ENCODE results near the gene MBOAT2.

DNA sequence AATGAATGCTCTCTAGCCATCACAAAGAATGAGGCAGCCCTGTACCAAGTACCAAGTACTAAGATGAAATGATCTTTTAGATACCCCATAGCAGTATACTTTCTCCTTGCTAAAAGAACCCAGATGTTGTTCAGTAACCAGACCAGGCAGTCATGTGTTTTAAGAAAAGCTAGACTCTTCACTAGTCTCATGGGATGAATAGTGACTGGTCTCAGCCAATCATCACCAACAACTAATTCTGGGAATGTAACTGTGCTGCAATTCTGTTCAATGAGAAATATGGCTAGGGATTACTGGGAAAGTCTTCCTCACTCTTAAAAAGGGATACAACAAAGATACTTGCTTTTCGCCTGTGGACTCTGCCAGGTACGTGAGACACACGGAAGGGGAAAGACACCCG, 29.5 kb downstream of the MBOAT2 start:
- TF ChIP-seq, protein P1, sequence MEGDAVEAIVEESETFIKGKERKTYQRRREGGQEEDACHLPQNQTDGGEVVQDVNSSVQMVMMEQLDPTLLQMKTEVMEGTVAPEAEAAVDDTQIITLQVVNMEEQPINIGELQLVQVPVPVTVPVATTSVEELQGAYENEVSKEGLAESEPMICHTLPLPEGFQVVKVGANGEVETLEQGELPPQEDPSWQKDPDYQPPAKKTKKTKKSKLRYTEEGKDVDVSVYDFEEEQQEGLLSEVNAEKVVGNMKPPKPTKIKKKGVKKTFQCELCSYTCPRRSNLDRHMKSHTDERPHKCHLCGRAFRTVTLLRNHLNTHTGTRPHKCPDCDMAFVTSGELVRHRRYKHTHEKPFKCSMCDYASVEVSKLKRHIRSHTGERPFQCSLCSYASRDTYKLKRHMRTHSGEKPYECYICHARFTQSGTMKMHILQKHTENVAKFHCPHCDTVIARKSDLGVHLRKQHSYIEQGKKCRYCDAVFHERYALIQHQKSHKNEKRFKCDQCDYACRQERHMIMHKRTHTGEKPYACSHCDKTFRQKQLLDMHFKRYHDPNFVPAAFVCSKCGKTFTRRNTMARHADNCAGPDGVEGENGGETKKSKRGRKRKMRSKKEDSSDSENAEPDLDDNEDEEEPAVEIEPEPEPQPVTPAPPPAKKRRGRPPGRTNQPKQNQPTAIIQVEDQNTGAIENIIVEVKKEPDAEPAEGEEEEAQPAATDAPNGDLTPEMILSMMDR (conservative IDR thresholded peaks at IDR 0.05; ENCODE audit: low read depth in 2 of 2): no peak
- TF ChIP-seq POLR2AphosphoS5 (IDR thresholded peaks at IDR 0.05; ENCODE audit: low read depth) (no peak), STAT1 (IDR thresholded peaks at IDR 0.05; ENCODE audit: unreplicated experiment) (no peak), EZH2phosphoT487 (IDR thresholded peaks at IDR 0.05; ENCODE audit: unreplicated experiment) (no peak), EZH2 (IDR thresholded peaks at IDR 0.05; ENCODE audit: low read depth, unreplicated experiment) (no peak), JUNB (IDR thresholded peaks at IDR 0.05; ENCODE audit: unreplicated experiment) (no peak), CREB1 (CRISPR knock-in tag; IDR thresholded peaks at IDR 0.05; ENCODE audit: low read depth) (no peak), NANOG (IDR thresholded peaks at IDR 0.05; ENCODE audit: borderline replicate concordance) (no peak)
- TF ChIP-seq, protein P2, sequence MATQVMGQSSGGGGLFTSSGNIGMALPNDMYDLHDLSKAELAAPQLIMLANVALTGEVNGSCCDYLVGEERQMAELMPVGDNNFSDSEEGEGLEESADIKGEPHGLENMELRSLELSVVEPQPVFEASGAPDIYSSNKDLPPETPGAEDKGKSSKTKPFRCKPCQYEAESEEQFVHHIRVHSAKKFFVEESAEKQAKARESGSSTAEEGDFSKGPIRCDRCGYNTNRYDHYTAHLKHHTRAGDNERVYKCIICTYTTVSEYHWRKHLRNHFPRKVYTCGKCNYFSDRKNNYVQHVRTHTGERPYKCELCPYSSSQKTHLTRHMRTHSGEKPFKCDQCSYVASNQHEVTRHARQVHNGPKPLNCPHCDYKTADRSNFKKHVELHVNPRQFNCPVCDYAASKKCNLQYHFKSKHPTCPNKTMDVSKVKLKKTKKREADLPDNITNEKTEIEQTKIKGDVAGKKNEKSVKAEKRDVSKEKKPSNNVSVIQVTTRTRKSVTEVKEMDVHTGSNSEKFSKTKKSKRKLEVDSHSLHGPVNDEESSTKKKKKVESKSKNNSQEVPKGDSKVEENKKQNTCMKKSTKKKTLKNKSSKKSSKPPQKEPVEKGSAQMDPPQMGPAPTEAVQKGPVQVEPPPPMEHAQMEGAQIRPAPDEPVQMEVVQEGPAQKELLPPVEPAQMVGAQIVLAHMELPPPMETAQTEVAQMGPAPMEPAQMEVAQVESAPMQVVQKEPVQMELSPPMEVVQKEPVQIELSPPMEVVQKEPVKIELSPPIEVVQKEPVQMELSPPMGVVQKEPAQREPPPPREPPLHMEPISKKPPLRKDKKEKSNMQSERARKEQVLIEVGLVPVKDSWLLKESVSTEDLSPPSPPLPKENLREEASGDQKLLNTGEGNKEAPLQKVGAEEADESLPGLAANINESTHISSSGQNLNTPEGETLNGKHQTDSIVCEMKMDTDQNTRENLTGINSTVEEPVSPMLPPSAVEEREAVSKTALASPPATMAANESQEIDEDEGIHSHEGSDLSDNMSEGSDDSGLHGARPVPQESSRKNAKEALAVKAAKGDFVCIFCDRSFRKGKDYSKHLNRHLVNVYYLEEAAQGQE (IDR thresholded peaks at IDR 0.05; ENCODE audit: unreplicated experiment): no peak

Data from GM23338 (cell line).